ENCODE data around the gene ACTL10. TPM values are rescaled to one million over a fixed set of nuclear protein-coding genes. Genes with fewer than 3 reads are reported as not detected.

ACTL10 gene
- total and polyA plus RNA-seq, 2 of the 13 experiments (the other 11 are each of a cell fraction or from before 2014, with no cell fraction given) = not detected

DNA sequence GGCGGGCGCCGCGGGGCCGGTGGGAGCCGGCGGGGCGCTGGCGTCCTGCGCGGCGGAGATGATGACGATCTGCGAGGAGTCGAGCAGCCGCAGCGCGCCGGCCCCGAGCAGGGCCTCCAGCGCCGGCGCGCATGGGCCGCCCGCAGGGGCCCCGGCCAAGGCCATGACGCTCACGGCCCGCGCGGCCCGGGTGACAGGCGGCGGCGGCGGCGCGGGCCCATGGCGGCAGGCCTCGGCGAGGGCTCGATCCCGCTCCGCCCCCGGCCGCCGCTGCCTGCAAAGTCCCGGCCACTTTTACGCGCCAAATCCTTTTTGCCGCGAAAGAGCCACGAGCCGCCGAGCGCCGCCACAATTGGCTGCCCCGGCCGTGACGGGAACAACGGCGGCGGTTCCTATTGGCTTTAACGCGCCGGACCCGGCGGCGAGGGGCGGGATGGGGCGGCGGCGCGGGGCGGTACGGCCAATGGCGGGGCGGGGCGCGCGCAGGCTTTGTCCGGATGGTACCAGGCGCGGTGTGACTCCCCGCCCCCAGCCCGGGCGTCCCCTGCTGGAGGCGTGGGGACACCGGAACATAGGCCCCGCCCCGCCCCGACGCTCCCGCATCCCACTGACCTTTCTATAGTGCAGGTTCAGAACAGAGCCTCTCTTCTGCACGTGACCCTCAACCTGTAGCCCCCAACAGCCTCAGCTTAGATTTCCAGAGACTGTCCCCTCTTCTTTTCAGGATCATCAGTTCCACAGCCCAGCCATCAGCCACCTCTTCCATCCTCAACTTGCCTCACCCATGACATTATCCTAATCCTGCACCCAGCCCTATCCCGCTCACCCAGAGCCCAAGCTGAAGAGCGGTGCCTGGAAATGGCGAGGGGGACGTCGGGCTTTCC, 19.6 kb downstream of the ACTL10 start, which contains the start of gene E2F1 (continued):
- TF ChIP-seq ZSCAN9 (CRISPR knock-in tag; IDR thresholded peaks at IDR 0.05; ENCODE audit: borderline replicate concordance) (peak; percentile 81; the same call in 1 of the 2 replicates), ZNF317 (CRISPR knock-in tag; IDR thresholded peaks at IDR 0.05) (peak; percentile 20; the same call in 1 of the 2 replicates), ZFYVE20 (CRISPR knock-in tag; IDR thresholded peaks at IDR 0.05; ENCODE audit: borderline replicate concordance, low read depth) (no peak), CENPT (CRISPR knock-in tag; IDR thresholded peaks at IDR 0.05; ENCODE audit: low read depth) (no peak; the same call in 1 of the 2 replicates), CREB1 (IDR thresholded peaks at IDR 0.05) (peak; percentile 89), CREB1 (CRISPR knock-in tag; IDR thresholded peaks at IDR 0.05) (peak; percentile 78; the same call in 1 of the 2 replicates), NFE2 (CRISPR knock-in tag; IDR thresholded peaks at IDR 0.05) (no peak), MAF1 (CRISPR knock-in tag; IDR thresholded peaks at IDR 0.05; ENCODE audit: borderline replicate concordance) (0 out of 2 replicates have a peak, but pooled peaks have one; percentile 48), AGO1 (IDR thresholded peaks at IDR 0.05; ENCODE audit: low read depth, low read length, poor library complexity, severe bottlenecking) (no peak), ATRX (CRISPR knock-in tag; IDR thresholded peaks at IDR 0.05; ENCODE audit: borderline replicate concordance) (no peak), ZNF674 (CRISPR knock-in tag; IDR thresholded peaks at IDR 0.05; ENCODE audit: low read depth) (peak; percentile 76; the same call in 1 of the 2 replicates), POLR2G (IDR thresholded peaks at IDR 0.05; ENCODE audit: low read depth, low read length) (peak; percentile 26; the same call in 1 of the 2 replicates), ATF7-NPFF (CRISPR knock-in tag; IDR thresholded peaks at IDR 0.05; ENCODE audit: low read depth) (peak; percentile 98), ZNF431 (CRISPR knock-in tag; IDR thresholded peaks at IDR 0.05; ENCODE audit: borderline replicate concordance, low read depth) (peak; percentile 92; the same call in 1 of the 2 replicates), MLLT10 (CRISPR knock-in tag; IDR thresholded peaks at IDR 0.05) (no peak)
- TF ChIP-seq, protein P1, sequence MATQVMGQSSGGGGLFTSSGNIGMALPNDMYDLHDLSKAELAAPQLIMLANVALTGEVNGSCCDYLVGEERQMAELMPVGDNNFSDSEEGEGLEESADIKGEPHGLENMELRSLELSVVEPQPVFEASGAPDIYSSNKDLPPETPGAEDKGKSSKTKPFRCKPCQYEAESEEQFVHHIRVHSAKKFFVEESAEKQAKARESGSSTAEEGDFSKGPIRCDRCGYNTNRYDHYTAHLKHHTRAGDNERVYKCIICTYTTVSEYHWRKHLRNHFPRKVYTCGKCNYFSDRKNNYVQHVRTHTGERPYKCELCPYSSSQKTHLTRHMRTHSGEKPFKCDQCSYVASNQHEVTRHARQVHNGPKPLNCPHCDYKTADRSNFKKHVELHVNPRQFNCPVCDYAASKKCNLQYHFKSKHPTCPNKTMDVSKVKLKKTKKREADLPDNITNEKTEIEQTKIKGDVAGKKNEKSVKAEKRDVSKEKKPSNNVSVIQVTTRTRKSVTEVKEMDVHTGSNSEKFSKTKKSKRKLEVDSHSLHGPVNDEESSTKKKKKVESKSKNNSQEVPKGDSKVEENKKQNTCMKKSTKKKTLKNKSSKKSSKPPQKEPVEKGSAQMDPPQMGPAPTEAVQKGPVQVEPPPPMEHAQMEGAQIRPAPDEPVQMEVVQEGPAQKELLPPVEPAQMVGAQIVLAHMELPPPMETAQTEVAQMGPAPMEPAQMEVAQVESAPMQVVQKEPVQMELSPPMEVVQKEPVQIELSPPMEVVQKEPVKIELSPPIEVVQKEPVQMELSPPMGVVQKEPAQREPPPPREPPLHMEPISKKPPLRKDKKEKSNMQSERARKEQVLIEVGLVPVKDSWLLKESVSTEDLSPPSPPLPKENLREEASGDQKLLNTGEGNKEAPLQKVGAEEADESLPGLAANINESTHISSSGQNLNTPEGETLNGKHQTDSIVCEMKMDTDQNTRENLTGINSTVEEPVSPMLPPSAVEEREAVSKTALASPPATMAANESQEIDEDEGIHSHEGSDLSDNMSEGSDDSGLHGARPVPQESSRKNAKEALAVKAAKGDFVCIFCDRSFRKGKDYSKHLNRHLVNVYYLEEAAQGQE (IDR thresholded peaks at IDR 0.05; ENCODE audit: borderline replicate concordance in 1 of 2, low read depth in 1 of 2, low read length in 2 of 2) = no peak
- TF ChIP-seq, protein P2, sequence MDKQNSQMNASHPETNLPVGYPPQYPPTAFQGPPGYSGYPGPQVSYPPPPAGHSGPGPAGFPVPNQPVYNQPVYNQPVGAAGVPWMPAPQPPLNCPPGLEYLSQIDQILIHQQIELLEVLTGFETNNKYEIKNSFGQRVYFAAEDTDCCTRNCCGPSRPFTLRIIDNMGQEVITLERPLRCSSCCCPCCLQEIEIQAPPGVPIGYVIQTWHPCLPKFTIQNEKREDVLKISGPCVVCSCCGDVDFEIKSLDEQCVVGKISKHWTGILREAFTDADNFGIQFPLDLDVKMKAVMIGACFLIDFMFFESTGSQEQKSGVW (CRISPR knock-in tag; IDR thresholded peaks at IDR 0.05; ENCODE audit: borderline replicate concordance) = no peak
- TF ChIP-seq, protein P3, sequence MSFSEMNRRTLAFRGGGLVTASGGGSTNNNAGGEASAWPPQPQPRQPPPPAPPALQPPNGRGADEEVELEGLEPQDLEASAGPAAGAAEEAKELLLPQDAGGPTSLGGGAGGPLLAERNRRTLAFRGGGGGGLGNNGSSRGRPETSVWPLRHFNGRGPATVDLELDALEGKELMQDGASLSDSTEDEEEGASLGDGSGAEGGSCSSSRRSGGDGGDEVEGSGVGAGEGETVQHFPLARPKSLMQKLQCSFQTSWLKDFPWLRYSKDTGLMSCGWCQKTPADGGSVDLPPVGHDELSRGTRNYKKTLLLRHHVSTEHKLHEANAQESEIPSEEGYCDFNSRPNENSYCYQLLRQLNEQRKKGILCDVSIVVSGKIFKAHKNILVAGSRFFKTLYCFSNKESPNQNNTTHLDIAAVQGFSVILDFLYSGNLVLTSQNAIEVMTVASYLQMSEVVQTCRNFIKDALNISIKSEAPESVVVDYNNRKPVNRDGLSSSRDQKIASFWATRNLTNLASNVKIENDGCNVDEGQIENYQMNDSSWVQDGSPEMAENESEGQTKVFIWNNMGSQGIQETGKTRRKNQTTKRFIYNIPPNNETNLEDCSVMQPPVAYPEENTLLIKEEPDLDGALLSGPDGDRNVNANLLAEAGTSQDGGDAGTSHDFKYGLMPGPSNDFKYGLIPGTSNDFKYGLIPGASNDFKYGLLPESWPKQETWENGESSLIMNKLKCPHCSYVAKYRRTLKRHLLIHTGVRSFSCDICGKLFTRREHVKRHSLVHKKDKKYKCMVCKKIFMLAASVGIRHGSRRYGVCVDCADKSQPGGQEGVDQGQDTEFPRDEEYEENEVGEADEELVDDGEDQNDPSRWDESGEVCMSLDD (CRISPR knock-in tag; IDR thresholded peaks at IDR 0.05; ENCODE audit: borderline replicate concordance) = no peak
- TF ChIP-seq, protein P4, sequence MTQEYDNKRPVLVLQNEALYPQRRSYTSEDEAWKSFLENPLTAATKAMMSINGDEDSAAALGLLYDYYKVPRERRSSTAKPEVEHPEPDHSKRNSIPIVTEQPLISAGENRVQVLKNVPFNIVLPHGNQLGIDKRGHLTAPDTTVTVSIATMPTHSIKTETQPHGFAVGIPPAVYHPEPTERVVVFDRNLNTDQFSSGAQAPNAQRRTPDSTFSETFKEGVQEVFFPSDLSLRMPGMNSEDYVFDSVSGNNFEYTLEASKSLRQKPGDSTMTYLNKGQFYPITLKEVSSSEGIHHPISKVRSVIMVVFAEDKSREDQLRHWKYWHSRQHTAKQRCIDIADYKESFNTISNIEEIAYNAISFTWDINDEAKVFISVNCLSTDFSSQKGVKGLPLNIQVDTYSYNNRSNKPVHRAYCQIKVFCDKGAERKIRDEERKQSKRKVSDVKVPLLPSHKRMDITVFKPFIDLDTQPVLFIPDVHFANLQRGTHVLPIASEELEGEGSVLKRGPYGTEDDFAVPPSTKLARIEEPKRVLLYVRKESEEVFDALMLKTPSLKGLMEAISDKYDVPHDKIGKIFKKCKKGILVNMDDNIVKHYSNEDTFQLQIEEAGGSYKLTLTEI (CRISPR knock-in tag; conservative IDR thresholded peaks at IDR 0.05) = no peak
